ENCODE measurements around the gene GATD1. TPM values are rescaled to one million over a fixed set of nuclear protein-coding genes. Genes with fewer than 3 reads are reported as not detected.

Gene GATD1
- total RNA-seq, 1 donor from 2014 or later: 63.3 TPM

DNA sequence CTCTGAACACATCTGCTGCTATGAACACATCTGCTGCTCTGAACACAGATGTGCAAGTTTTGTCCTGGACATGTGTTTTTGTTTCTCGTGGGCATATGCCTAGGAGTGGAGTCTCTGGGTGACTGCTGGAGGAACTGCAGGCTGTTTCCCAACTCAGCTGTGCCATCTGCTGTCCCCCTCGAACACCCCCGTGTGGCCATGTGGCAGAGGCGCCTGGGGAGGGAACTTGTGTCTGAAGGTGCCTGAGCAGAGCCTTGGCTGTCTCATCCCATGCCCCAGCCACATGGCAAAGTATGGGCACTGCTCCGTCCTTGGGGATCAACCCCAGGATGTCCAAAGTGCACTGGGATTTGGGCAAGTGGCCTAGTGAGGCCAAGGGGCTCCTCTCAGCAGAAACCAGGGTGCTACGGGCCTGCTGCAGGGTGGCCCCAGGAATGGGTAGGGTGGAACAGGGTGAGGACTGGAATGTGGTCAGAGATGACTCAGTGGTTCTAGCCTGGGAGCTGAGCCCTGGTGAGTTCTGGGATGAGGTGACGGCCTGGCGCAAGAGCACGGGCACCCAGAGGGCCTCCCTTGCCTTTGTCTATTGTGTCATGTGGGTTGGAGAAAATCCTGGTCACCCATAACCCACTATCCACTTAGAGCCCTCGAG, 14.7 kb downstream of the GATD1 start:
- TF ChIP-seq, protein P1, sequence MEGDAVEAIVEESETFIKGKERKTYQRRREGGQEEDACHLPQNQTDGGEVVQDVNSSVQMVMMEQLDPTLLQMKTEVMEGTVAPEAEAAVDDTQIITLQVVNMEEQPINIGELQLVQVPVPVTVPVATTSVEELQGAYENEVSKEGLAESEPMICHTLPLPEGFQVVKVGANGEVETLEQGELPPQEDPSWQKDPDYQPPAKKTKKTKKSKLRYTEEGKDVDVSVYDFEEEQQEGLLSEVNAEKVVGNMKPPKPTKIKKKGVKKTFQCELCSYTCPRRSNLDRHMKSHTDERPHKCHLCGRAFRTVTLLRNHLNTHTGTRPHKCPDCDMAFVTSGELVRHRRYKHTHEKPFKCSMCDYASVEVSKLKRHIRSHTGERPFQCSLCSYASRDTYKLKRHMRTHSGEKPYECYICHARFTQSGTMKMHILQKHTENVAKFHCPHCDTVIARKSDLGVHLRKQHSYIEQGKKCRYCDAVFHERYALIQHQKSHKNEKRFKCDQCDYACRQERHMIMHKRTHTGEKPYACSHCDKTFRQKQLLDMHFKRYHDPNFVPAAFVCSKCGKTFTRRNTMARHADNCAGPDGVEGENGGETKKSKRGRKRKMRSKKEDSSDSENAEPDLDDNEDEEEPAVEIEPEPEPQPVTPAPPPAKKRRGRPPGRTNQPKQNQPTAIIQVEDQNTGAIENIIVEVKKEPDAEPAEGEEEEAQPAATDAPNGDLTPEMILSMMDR (IDR thresholded peaks at IDR 0.05): no peak
- no peak for ATAC-seq (ENCODE audit: low read depth)
- H3K4me1 Mint-ChIP-seq: peaks cover 3% of the 10 kb centered on the region
- peaks cover 80% of the 10 kb centered on the region for H3K36me3 Mint-ChIP-seq (ENCODE audit: low read depth)
- intact Hi-C loops (cut with micrococcal nuclease): no loop called here
- H3K27me3 Mint-ChIP-seq: no peaks in the 10 kb centered on the region
- no peak overlapping the region for H3K27ac Mint-ChIP-seq
- ChIA-PET CTCF (no interaction called here), POLR2A (no interaction called here)
- DNase-seq: no peak
- no peaks in the 10 kb centered on the region for H3K9me3 Mint-ChIP-seq
- H3K4me3 Mint-ChIP-seq: no peak overlapping the region

DNA sequence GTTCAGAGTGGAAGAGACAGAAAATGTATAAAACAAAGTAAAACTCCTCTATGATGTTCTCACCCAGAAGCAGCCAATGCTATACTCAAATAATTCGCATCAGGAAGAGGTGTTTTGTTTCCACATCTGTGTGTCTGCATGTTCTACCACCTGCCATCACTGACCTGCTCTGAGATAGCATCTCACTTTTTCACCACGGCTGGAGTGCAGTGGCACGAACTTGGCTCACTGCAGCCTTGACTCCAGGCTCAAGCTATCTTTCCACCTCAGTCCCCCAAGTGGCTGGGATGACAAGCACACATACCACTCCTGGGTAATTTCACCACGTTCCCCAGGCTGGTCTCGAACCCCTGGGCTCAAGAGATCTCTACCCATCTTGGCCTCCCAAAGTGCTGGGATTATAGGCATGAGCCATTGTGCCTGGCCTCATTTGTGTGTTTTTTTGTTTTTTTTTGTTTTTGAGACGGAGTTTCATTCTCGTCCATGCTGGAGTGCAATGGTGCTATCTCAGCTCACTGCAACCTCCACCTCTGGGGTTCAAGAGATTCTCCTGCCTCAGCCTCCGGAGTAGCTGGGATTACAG, 15.7 kb downstream of the GATD1 start:
- no peak overlapping the region for H3K27ac Mint-ChIP-seq
- TF ChIP-seq, protein P1 (IDR thresholded peaks at IDR 0.05): no peak

DNA sequence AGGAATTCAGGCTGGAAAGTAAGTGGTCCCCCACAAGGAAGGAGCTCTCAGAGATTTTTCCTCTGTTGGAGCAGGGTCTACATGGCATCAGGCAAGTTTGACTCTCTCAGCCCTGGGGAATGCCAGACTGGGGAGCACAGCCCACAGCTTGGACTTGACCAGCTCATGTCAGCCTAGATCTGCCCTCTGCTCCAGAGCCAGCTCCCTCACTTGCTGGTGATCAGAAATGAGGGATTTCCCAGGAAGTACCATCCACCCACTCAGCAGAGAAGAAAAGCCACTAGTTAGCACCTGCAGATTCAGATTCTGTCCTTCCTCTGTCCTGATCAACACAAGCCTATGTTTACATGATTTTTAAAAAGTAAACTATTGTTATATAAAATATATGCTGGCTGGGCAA, 17.1 kb downstream of the GATD1 start:
- no peak for ATAC-seq (ENCODE audit: low read depth)
- POLR2A ChIA-PET: no interaction called here
- TF ChIP-seq, protein P1 (IDR thresholded peaks at IDR 0.05): no peak
- H3K27ac Mint-ChIP-seq: no peak overlapping the region
- no peak for DNase-seq
- no peaks in the 10 kb centered on the region for H3K9me3 Mint-ChIP-seq
- intact Hi-C loops (cut with micrococcal nuclease): no loop called here
- no peaks in the 10 kb centered on the region for H3K27me3 Mint-ChIP-seq
- no peak overlapping the region for H3K4me3 Mint-ChIP-seq
- CTCF ChIA-PET: no interaction called here
- peaks cover under 1% of the 10 kb centered on the region for H3K4me1 Mint-ChIP-seq
- peaks cover 85% of the 10 kb centered on the region for H3K36me3 Mint-ChIP-seq (ENCODE audit: low read depth)

More for the DNA sequence above, 15.7 kb downstream of the GATD1 start:
- CTCF ChIA-PET: no interaction called here
- POLR2A ChIA-PET: no interaction called here
- ATAC-seq (ENCODE audit: low read depth): no peak
- Mint-ChIP-seq H3K4me3 (no peak overlapping the region), H3K36me3 (ENCODE audit: low read depth) (peaks cover 82% of the 10 kb centered on the region), H3K27me3 (no peaks in the 10 kb centered on the region), H3K4me1 (peaks cover 3% of the 10 kb centered on the region), H3K9me3 (no peaks in the 10 kb centered on the region)
- no peak for DNase-seq
- intact Hi-C loops (cut with micrococcal nuclease): no loop called here

DNA sequence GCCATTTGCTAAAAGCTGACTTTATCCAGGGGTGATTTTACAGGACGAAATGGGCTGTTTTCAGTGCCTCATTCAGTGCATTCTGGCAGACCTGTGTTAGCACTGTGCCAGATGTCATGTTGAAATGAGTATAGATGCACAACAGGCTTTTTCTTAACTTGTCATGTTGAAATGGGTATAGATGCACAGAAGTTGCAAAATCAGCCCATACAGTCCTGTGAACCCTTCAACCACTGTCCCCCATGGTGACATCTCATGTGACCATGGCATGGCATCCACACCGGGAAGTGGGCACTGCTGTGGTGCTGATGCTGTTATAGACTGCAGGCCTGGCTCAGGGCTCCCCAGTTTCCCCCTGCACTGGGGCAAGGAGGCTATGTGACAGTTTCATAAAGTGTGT, 27.6 kb downstream of the GATD1 start:
- ChIA-PET POLR2A (interaction anchor here (0.7 to 2.2 kb wide), 5 partner anchors 8 to 212 kb away, joined by 3 to 16 read pairs (median 9); partner anchors contain the start of genes DEAF1 and LRRC56), CTCF (no interaction called here)
- peak overlapping the region; percentile 50 for H3K27ac Mint-ChIP-seq
- H3K9me3 Mint-ChIP-seq: no peaks in the 10 kb centered on the region
- no peak for ATAC-seq (ENCODE audit: low read depth)
- intact Hi-C loops (cut with micrococcal nuclease): no loop called here
- peaks cover 26% of the 10 kb centered on the region for H3K4me1 Mint-ChIP-seq
- H3K4me3 Mint-ChIP-seq: peak overlapping the region; percentile 44
- no peak for DNase-seq
- H3K27me3 Mint-ChIP-seq: no peaks in the 10 kb centered on the region
- H3K36me3 Mint-ChIP-seq (ENCODE audit: low read depth): peaks cover 8% of the 10 kb centered on the region
- TF ChIP-seq, protein P1 (IDR thresholded peaks at IDR 0.05): no peak

DNA sequence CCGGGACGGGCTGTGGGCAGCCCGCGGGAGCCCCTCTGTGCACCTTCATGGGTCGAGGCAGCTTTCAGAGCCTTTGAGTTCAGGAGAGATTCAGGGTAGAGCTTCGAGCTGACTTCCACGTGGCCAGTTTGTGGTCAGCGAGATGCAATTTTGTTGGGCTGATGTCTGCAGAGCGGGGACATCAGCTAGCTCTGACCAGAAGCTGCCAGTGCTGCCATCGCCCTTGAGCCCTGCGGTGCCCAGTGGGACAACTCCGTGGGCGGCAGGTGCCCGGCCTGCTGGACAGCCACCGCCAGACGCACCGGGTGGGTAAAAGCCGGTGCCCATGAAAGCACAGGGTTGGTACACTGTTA, 29.3 kb downstream of the GATD1 start:
- DNase-seq: no peak
- TF ChIP-seq, protein P1 (IDR thresholded peaks at IDR 0.05): no peak
- H3K27me3 Mint-ChIP-seq: no peaks in the 10 kb centered on the region
- ChIA-PET CTCF (interaction anchor here (1.3 to 2.6 kb wide), 3 partner anchors 17 to 52 kb away, joined by 3 to 8 read pairs (median 7); partner anchors contain the start of genes DEAF1 and TMEM80), POLR2A (interaction anchor here (0.6 to 2.7 kb wide), 11 partner anchors 11 to 404 kb away, joined by 3 to 26 read pairs (median 5); partner anchors contain the start of genes DEAF1, IRF7, PHRF1 and PIDD1)
- peak overlapping the region; percentile 86 for H3K4me3 Mint-ChIP-seq
- intact Hi-C loops (cut with micrococcal nuclease): no loop called here
- peaks cover 8% of the 10 kb centered on the region for H3K36me3 Mint-ChIP-seq (ENCODE audit: low read depth)
- H3K4me1 Mint-ChIP-seq: peaks cover 26% of the 10 kb centered on the region
- peak; percentile 3 for ATAC-seq (ENCODE audit: low read depth)
- no peaks in the 10 kb centered on the region for H3K9me3 Mint-ChIP-seq
- peak overlapping the region; percentile 82 for H3K27ac Mint-ChIP-seq

All from activated B cell treated with CpG ODN at 0.5 μM for 24 hours (primary cell).